SIG-M5 treated with dmso at 0.1 percent for 504 hours (cell line): Measurements from ENCODE around the gene RPUSD1.
"Not testable (repeated sequence)": the region's sequence is repeated elsewhere in the genome, so short reads cannot be mapped to it uniquely, and the experiment has no call there.

Source experiments
- DNase-seq: peaks from one replicate; lab custom pipeline; 2025; ENCODE audit not compliant: unreplicated experiment; lab: John Stamatoyannopoulos, UW

RPUSD1 gene, protein sequence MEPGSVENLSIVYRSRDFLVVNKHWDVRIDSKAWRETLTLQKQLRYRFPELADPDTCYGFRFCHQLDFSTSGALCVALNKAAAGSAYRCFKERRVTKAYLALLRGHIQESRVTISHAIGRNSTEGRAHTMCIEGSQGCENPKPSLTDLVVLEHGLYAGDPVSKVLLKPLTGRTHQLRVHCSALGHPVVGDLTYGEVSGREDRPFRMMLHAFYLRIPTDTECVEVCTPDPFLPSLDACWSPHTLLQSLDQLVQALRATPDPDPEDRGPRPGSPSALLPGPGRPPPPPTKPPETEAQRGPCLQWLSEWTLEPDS

DNA sequence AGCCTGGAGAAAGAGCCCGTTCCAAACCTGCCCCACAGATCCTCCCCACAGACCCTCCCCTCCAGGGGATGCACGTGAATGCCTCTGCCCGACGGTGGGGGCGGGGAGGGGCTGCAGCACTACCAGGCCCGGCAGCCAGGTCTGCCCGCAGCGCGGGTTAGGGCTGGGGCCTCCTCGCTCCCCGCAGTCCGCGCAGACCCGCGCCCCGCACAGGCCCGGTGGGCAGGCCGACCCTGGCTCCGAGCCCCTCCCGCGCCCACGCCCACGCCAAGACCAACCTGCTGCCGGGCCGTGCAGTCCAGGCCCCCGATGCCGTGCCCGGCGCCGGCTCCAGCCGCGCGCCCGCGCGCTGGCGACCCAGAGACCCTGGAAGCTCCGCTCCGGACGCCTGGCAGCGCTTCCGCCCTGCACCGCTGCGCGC lies at the start of gene RPUSD1:
TSS of gene RPUSD1 (minus strand) at position 404 of the 421 bp plus-strand sequence. CDS start 644 bp downstream, outside the sequence.
- DNase-seq: no peak

DNA sequence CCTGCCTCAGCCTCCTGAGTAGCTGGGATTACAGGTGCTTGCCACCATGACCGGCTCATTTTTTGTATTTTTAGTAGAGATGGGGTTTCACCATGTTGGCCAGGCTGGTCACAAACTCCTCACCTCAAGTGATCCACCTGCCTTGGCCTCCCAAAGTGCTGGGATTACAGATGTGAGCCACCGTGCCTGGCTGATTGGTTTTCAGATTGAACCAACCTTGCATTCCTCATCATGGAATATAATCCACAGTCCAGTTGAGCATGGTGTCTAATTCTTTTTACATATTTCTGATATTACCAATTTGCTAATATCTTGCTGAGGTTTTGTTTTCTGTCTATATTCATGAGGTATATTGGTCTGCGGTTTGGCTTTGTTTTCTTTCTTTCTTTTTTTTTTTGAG lies 48.6 kb upstream of the RPUSD1 start:
- not testable (repeated sequence) for DNase-seq

DNA sequence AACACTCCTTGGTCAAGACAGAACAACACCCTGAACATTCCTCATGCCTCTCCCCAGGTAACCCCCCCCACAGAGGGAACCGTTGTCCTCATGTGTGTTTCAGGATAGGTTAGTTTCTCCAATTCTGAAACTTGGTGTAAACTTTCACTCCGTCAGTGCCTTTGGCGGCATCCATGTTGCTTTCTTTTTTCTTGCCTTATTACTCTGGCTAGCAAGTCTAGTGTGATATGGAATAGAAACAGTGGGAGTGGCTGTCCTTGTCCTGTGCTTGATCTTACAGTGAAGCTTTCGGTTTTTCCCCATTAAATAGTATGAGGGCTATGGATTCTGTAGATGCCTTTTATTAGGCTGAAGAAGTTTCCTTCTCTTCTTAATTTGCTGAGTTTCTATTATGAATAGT lies 48.0 kb upstream of the RPUSD1 start:
- no peak for DNase-seq

DNA sequence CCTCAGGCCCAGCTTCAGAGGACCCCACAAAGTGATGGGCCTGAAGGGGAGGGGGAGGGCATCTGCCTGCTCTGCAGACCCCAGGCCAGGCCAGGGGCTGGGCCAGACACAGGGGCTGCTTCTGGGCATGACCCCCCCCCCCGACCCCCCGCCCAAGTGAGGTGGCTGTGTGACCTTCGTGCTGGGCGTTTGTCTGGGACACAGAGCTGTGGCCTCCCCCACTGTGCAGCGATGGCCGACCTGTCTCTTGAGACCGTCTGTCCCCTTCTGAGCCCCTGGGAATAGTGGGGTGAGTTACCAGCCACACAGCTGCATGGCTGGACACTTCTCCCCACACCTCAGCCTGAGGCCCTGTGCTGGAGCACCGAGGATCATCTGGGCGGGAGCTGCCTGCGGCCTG lies 47.2 kb upstream of the RPUSD1 start:
- DNase-seq: no peak

DNA sequence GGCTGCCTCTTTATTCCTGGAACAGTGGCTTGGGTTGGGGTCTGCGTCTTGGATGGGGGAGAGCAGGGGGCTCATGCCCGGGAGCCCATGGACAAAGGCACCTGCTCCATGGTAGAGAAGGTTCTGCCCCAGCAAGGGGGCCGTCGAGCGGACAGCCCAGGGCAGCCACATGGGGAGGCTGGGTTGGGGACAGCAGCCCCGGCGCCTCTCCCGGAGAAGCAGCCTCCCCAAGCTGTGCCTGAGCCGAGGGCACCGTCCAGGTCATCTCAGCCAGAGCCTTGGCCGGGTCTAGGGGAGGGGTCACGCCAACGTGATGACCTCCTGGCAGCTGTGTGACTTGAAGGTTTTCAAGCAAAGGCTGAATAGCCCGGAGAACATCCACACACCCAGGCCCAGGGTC lies 45.2 kb upstream of the RPUSD1 start:
- no peak for DNase-seq

DNA sequence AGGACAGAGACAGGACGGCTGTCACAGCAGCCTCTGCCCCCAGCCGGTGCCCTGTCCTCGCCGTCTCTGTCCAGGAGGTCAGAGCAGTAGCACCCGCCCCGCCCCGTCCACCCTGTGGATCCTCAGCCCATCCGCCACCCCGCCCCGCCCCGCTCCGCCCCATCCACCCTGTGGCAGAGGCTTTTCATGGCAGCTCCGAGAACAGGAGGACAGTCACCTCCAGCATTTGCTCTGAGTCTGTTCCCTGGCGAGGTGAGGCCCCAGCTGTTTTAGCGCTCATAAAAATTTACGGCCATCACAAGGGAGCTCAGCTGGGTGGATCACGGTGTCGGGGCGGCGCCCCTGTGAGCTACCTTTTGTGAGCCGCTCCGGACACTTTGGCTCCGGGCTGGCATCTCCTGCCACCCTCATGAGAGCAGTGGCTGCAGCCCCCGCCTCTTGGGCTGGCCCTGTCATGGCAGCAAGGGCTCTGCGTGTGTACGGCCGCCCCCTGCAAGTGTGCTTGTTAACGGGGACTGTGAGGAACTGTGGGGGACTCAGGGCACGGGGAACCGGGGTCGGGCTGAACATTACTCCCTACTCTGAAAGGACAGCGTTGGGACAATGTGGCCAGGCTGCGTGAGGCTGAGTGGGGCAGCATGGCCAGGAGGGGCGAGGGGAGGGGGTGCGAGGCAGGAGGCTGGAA lies 44.6 kb upstream of the RPUSD1 start:
- DNase-seq: no peak

DNA sequence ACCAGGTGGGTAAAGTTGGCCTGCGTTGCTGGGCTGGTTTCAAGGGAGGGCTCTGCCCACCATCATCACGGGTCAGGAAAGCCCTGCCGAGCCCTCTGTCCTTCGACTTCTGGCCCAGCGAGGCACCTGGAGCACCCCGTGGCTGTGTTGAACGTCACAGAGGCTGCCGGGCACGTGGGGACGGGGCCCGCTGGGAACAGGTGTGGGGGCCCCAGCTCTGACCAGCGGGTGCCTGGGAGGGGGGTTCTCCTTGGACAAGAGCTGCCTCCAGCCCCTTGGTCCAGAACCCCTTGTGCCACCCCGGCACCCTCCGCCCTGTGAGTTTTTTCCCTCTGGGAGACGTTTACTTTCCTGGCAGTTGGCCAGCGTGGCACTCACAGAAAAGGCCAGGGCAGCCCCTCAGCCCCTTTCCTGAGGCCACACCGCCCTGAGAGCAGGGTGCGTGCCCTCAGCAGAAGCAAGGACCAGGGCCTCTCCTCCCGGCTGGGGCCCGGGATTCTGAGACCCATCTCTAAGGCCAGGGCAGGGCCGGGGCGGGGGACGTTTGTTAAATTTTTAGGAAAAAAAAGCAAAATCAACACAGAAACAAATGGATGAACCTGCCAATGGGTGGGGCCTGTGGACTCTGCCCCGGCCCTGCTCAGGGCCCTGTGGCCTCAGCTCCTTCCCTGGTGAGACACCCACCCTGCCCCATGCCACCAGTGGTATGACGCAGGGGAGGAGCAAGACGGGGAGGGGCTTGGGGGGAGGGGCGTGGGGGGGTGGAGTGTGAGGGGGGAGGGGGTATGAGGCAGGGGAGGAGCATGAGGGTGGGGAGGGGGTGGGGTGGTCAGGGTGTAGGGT lies 43.6 kb upstream of the RPUSD1 start:
- no peak for DNase-seq

DNA sequence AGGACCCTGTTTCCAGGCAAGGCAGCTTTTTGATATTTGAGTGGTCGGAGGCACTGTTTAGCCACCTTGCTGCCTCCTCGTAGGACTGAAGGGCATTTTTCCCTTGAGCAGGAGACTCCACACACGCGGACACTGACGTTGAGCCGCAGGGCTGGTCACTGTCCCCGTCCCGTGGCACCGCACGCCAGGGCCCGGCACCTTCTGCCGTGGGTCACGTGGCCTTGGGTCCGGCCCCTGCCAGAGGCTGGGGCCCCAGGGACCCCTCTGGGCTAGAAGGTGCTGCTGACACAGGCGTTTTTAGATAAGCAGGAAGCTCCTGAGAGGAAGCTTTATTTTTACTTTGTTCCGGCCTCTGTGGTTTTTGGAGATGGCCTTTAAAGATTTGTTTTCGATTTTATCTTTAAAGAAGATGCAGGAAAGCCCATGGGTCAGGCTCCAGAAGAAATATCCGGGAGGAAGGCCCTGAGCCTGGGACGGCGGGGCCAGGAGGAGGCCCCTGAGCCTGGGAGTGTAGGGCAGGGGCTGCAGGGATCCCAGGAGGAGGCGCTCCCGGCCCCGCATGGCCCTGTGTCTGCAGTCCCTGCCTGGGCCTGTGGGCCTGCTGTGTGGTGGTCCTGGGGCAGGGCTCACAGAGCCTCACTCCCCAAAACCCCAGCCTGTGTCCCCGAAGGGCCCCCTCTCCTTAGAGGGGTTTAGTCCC lies 42.8 kb upstream of the RPUSD1 start:
- no peak for DNase-seq

DNA sequence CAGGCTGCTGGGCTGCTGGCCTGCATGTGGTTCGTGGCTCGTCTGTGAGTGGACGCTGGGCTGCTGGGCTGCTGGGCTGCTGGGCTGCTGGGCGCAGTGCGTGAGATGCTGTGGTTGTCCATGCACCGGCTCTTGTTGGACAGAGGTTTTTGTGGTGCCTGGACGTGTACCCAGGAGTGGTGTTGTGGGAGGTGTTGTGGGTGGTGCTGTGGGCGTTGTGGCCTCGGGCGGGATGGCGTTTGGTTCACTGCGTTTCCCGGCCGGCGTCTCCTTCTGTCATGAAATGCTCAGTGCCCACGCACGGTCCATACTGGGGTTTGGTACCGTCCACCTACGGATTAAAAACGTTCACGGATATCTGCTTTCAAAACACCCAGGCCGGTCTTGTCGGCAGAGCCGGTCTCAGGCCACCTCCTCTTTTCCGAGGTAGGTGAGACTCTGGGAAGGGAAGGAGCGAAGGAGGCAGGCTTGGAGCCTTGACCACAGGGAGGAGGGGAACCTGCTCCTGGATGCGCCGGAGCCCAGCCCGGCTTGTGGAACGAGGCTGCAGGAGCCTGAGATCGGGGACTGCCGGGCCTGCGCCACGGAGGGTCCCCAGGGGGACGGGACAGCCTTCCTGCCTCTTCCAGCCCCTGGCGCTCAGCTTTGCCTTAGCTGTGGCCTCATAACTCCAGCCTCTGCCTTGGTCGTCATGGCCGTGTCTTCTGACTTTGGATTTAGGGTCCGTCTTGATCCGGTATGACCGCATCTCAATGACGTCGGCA lies 42.1 kb upstream of the RPUSD1 start:
- no peak for DNase-seq

DNA sequence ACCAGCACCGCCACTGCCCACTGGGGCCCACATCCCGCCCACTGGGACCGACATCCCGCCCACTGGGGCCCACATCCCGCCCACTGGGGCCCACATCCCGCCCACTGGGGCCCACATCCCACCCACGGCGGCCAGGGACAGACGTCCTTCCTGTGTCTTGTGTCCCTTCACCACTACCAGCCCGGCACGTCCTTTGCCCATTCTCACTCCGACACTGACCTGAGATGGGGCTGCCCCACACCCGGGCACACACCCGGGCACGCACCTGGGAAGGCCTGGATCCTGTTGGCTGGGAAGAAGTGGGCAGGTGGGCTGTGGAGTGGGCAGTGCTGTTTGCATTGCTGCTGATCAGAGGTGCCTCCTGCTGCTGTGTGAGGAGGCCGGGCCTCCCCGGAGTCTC lies 40.7 kb upstream of the RPUSD1 start:
- no peak for DNase-seq

DNA sequence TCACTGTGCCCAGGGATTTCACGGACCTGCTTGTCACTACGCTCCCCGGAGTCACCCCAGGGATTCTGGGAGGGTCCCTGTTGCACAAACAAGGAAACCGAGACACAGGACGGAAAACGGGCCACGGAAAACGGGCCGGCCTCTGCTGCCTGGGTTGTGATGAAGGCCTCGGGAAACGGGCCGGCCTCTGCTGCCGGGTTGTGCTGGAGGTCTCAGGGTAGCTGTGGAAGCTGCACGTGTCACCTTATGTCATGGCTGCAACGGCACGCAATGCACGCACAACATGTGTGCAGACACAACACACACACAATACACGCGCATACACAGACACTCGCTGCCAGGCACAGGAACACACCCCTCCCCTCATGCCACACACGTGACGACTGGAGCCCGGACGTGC lies 39.3 kb upstream of the RPUSD1 start:
- no peak for DNase-seq

DNA sequence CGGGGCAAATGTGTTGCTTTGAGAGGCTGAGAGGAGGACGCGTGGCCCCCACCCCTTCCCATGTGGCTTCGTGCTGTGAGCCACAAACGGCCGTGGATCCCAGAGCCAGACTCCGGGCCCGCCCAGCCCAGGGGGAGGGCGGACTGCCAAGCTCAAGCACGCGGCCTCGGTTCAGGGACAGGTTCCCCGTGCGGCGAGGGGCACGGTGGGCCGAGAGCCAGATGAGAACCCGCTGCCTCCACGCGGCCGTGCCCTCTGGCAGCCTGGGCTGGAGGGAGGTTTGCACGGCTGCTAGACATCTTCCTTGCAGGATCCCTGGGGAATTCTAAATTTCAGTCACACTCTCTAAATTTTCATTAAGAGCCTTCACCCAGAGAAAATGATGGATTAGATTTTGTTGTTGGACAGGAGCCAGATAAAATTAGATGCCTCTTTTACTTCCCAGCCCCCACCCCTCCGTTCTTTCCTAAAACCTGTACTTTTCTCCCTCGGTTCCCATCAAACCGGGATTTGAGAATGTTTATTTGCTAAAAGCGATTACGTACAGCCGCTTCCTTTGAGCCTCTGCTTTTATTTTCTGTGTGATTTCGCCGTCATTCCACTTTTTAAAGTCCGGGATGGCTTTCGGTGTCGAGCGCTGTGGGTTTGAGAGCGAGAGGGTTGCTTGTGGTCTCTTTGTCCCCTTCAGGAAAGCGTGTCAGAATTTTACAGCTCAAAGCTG lies 37.3 kb upstream of the RPUSD1 start:
- DNase-seq: no peak

DNA sequence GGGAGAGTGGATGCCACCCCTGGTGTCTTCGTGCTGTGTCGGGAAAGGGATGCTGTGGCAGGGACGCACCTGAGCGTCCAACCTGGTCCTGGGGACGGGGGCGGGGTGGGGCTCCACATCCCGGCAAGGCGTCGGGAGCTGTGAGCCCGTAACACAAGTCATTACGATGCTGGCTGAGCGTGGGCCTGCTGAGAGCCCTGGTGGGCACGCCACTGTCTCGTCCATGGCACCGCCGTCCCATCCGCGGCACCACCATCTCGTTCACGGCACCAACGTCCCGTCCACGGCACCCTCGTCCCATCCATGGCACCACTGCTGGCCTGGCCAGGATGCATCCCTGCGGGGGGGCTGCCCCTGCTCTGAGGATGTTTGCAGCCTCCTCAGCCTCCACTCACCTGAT lies 36.4 kb upstream of the RPUSD1 start:
- DNase-seq: no peak

DNA sequence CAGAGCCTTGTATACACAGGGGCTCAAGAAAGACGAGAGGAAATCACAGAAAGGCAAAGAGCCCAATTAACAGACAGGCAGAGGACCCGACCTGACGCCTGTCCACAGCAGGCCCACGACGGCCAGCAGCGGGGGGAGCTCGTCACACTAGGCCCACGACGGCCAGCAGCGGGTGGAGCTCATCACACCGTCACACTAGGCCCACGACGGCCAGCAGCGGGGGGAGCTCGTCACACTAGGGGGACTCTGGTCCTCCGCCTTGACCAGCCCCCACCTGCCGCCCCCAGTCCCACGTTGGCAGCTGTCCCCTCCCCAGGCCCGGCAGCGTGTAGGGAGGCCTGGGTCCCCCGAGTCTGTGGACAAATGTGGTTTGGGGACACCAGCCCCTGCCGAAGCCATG lies 36.0 kb upstream of the RPUSD1 start:
- DNase-seq: no peak

DNA sequence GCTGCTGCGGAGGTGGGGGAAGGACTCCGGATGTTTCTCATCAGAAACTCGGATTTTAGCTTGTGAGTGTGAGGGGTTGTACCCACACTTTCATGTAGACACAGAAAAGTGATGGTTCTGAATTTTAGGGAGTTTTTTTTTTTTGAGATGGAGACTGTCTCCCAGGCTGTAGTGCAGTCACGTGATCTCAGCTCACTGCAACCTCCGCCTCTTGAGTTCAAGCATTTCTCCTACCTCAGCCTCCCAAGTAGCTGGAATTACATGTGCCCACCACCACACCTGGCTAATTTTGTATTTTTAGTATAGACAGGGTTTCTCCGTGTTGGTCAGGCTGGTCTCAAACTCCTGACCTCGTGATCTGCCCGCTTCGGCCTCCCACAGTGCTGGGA lies 34.7 kb upstream of the RPUSD1 start:
- no peak for DNase-seq

DNA sequence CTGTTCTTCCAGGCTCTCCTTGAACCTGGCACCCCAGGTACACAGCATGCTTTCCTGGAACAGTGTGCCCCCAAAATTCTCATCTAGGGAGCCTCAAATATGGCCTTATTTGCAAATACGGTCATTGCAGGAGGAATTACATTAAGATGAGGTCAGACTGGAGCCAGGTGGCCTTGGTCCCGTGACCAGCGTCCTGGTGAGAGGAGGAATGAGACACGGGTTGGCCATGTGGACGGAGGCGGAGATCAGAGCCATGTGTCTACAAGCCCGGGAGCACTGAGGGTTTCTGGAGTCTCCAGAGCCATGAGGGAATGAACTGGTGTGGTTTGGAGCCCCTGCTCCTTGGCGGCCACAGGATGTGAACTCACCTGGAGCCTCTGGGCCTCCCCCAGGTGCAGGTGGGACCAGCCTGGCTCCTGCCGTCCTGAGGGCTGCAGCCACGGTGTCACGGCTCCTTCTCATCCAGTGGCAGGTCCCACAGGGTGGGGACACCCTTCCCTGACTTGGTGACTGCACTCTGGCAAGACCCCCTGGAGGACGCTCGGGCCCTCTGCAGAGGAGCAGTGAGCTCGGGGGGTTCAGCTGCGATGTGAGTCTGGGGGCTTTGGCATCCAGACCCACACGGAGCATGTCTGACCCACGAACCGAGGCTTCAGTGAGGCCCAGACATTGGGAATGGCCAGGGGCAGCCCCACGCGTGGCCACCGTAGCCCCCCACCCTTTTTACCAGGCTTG lies 34.2 kb upstream of the RPUSD1 start:
- no peak for DNase-seq

DNA sequence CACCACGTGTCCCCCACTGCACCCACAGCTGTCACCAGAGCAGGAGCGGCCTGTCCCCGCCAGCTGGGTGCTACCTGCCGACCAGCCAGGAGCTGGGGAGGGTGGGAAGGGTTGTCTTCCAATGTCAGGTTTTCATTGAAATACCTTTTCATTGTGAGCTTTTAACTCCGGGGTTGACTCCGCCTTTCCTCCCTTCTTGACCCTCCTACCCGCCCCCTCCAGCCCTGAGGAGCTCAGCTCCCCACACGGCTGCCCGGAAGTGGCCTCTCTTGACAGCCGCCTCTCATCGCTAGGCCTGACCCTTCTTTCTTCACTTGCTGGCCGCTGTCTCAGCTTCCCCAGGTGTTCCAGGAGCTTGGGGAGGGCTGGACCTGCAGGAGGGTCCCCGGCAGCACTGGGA lies 33.6 kb upstream of the RPUSD1 start:
- DNase-seq: no peak

DNA sequence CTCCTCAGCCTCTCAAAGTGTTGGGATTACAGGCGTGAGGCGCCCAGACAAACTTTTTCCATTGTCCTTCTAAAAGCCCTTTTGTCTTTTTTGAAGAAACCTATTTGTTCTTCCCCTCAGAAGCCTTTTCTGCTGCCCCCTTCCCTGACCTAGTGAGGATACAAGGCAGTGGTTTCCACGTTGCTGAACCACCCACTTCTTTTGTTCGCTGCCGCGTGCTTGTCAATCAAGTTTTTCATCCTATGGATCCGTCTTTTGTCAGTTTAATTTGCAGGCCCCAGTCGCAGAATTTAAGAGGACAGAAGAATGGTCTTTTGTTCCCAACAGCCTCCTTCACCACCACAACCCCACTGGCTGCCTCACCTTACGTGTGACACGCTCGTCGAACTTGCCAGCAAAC lies 32.6 kb upstream of the RPUSD1 start:
- no peak for DNase-seq

DNA sequence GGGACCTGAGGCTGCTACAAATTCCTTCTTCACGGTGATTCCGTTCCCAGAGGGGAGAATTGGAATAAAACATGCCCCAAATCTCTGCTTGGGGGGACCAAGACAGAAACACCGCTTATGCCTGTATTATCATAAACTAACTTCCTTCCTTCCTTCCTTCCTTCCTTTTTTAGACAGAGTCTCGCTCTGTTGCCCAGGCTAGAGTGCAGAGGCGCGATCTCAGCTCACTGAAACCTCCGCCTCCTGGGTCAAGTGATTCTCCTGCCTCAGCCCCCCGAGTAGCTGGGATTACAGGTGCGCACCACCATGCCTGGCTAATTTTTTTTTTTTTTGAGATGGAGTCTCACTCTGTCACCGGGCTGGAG lies 31.8 kb upstream of the RPUSD1 start:
- DNase-seq: not testable (repeated sequence)
